HG02798 (cell line): Measurements from ENCODE around the gene RBX1.
A peak's percentile ranks its signal among the peaks of the same experiment; 100 is the strongest.
"Not testable (repeated sequence)": the region's sequence is repeated elsewhere in the genome, so short reads cannot be mapped to it uniquely, and the experiment has no call there.

Experiments
- ATAC-seq: cut with Tn5 transposase; IDR thresholded peaks from one replicate; pipeline ENCODE4 v1.9.1; 2021; ENCODE audit warnings: mild to moderate bottlenecking; ENCODE audit not compliant: unreplicated experiment, poor library complexity

Gene RBX1

DNA sequence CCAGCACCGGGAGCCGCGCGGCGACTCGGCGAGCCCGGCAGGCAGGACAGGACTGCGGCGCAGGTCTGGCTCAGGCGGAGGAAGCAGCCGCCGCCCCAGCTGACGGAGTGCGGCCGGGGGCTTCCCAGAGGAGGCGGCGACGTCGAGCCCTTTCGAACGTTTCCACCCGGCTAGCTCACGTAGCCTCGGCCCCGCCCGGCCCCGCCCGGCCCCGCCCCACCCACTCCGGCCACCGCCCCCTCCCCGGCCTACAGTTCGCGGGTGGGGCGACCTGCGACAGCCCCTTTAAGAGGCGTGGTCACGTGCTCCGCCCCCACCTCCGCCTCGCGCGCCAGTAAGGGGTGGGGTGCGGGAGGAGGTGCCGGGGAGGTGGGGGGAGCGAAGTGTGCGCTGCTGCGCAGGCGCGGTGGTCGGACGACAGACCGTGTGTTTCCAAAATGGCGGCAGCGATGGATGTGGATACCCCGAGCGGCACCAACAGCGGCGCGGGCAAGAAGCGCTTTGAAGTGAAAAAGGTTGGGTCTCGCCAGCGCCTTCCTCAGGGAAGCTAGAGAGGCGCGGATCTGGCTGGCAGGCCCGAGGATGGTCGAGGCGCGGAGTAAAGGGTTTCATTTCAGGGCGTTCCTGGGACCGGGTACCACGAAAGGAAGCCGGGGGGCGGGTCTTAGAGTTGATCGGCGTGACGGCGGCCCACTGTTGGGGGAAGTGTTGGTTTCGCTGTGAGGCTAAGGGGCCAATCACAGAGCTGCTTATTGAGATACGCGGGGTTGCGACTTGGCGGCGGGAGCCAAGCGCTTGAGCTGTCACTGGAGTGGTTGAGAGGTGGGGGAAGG, at the start of gene RBX1:
Gene RBX1 (plus strand): TSS at position 417 of the 833 bp plus-strand sequence. CDS start 21 bp downstream, at position 438.
- ATAC-seq, result peak; percentile 82

DNA sequence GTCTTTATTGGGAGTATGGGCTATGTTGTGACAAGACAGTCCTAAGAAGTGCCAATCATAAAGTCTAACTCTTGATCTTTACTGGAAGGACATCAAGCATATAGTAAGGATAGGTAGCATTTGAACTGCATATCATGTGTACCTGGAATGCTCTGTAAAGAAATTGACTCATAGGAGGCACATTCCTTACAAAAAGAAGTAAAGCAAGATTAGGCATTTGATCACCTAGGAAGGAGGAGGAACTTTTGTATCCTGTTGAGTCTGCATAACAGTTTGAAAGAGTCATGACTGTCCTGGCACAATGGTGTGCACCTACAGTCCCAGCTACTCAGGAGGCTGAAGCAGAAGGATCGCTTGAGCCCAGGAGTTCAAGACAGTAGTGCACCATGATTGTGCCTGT, 47.1 kb upstream of the RBX1 start:
- no peak for ATAC-seq

GRCh38 chr22:40908895-40909294, 42.3 kb upstream of the RBX1 start:
- ATAC-seq, result no peak

- ATAC-seq, result no peak
Observed at GRCh38 chr22:40911772-40912171, 39.4 kb upstream of the RBX1 start.

DNA sequence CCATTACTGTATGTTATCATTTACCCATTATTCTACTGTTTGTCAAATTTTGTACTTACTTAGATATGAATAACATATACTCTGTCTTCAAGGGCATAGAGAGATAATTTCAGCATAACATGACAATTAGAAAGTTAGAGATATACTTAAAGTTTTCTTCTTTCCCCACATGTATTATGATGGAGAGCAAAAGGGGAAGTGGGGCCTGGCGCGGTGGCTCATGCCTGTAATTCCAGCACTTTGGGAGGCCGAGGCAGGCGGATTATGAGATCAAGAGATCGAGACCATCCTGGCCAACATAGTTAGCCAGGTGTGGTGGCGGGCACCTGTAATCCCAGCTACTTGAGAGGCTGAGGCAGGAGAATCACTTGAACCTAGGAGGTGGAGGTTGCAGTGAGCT, 38.2 kb upstream of the RBX1 start:
- not testable (repeated sequence) for ATAC-seq

- no peak for ATAC-seq
Observed at GRCh38 chr22:40919446-40919845, 31.7 kb upstream of the RBX1 start.

GRCh38 chr22:40920526-40920925, 30.7 kb upstream of the RBX1 start:
- no peak for ATAC-seq

DNA sequence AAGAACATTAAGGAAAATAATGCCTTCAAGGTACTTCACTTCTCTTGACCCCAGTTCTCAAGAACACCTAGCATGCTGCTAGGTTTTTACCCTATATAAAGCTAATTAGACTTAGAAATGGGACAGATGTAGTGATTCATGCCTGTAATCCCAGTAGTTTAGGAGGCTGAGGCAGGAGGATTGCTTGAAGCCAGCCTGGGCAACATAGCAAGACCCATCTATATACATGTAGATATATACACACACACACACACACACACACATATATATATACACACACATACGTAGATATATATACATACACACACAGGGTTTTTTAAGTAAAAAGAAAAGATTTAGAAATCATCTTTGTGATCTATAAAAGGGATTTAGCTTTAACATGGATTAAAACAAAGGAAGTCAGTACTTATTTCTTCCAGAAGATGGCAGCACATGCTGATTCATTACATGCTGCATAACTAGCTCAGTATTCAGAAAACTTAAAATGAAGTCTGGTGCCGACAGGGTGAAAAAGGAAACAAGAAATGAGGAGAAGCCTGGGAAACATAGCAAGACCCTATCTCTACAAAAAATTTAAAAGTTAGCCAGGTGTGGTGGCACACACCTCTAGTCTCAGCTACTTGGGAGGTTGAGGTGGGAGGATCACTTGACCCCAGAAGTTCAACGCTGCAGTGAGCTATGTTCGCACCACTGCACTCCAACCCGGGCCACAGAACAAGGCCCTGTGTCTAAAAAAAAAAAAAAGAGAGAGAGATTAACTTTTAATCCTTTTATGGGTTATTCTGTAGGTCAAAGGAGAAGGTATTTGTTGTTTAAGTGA, 28.5 kb upstream of the RBX1 start:
- ATAC-seq, result no peak

DNA sequence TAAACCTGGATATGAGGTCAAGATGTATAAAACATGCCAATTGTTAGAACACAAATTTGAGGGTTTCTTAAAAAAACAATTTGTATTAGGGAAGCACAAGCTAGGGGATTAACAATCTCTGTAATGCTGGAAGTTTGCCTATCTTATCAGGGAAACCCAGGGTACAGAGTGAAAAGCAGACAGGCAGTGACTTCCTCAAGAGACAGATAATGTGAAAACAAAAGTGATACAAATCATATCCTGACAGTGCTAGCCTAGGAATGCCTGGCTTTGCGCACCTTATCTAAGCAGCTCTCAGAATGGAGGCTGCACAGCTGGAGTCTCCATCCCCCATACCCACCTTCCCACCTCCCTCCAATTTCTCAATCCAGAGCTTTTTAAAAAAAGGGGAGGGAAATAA, 22.5 kb upstream of the RBX1 start:
- ATAC-seq, result no peak

- no peak for ATAC-seq
Observed at GRCh38 chr22:40932396-40932795, 18.8 kb upstream of the RBX1 start.

DNA sequence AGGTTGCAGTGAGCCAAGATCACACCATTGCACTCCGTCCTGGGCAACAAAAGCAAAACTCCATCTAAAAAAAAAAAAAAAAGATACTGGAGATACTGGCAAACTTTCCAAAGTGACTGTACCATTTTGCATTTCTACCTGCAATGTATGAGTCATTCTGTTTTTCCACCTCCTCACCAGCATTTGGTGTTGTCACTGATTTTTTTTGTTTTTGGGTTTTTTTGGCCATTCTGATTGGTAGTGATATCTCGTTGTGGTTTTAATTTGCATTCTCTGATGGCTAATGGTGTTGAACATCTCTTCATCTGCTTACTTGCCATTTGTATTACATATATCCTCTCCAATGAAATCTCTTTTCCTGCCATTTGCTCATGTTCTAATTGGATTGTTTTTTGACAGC, 12.0 kb upstream of the RBX1 start:
- no peak for ATAC-seq

DNA sequence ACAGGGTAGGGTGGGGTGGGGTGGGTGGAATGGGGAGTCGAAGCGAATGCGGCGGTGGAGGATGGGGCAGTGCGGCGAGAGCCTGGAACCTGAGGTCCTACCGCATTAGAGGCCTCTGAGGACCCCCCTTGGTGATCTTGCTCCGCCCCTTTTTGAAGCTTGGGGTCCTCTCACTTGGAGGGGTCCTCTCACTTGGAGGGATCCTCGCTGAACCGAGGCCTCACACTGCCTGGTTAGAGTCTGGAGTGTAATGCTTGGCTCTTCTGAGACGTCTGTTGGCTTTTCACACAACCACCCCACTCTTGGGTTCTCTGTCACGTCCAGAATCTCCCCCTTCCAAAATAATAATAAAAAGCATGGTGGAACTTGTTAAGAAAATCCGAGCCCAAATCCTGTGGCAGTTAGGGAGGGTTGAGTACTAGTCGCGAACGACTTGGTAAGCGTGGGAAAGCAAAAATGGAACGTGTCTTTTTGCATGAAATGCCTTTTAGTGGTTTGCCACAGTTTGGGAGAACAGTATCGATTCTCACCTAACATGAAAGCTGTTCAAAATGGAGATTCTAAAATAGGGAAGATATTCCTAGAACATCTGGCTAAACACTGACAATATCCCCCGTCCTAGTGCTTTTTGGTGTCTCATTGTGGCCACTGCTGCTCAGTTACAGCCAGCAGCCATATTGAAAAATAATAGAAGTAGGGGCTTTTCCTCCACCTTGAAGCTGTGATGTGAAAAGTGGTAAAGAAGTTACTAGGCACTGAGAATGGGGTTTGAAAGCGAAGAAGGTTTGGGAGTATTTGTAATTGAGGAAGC, 822 bp downstream of the RBX1 start:
- ATAC-seq, result no peak

- no peak for ATAC-seq
Observed at GRCh38 chr22:40953471-40953870, 2.3 kb downstream of the RBX1 start.

- no peak for ATAC-seq
Observed at GRCh38 chr22:40954113-40954512, 2.9 kb downstream of the RBX1 start.

- ATAC-seq, result no peak
Observed at GRCh38 chr22:40955571-40955970, 4.4 kb downstream of the RBX1 start.

DNA sequence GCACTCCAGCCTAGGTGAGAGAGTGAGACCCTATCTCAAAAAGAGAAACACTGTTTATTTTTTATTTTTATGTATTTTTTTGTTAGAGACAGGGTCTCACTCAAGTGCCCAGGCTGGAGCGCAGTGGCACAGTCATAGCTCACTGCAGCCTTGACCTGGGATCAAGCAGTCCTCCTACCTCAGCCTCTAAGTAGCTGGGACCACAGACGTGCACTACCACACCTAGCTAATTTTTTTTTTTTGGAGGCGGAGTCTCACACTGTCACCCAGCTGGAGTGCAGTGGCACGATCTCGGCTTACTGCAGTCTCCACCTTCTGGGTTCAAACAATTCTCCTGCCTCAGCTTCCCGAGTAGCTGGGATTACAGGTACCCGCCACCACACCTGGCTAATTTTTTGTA, 6.4 kb downstream of the RBX1 start:
- no peak for ATAC-seq

- ATAC-seq, result no peak
Observed at GRCh38 chr22:40958299-40958698, 7.1 kb downstream of the RBX1 start.

GRCh38 chr22:40960145-40960544, 9.0 kb downstream of the RBX1 start:
- no peak for ATAC-seq

GRCh38 chr22:40965936-40966725, 15.0 kb downstream of the RBX1 start:
- no peak for ATAC-seq

GRCh38 chr22:40966726-40967085, 15.5 kb downstream of the RBX1 start:
- no peak for ATAC-seq
